Breast epithelium (tissue), 3 donors: ENCODE data around the gene SNX9.
"Not testable (repeated sequence)": the region's sequence is repeated elsewhere in the genome, so short reads cannot be mapped to it uniquely, and the experiment has no call there.

Source experiments
- POLR2AphosphoS5 ChIP-seq, 3 donors: sonication (generic); formaldehyde crosslinking; IDR thresholded peaks; one replicate each; pipeline ENCODE4 v1.6.1; 2017; ENCODE audit warnings: antibody characterized with exemption in 3 of 3
- TF ChIP-seq, protein P1 (sequence below), 3 donors: fragments of 450-650 bp; IDR thresholded peaks; one replicate each; pipeline ENCODE4 v1.5.1; 2016 to 2017; ENCODE audit warnings: antibody characterized with exemption in 3 of 3, mild to moderate bottlenecking in 3 of 3, moderate library complexity in 3 of 3

DNA sequence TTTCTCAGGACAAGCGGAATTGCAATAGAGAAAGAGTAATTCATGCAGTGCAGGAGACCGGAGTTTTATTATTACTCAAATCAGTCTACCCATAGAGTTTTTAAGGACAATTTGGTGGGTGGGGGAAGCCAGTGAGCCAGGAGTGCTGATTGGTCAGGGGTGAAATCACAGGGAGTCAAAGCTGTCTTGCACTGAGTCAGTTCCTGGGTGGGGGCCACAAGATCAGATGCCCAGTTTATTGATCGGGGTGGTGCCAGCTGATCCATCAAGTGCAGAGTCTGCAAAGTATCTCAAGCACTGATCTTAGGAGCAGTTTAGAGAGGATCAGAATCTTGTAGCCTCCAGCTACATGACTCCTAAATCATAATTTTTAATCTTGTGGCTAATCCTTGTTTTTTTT lies 21.1 kb downstream of the SNX9 start:
- TF ChIP-seq, protein P1, sequence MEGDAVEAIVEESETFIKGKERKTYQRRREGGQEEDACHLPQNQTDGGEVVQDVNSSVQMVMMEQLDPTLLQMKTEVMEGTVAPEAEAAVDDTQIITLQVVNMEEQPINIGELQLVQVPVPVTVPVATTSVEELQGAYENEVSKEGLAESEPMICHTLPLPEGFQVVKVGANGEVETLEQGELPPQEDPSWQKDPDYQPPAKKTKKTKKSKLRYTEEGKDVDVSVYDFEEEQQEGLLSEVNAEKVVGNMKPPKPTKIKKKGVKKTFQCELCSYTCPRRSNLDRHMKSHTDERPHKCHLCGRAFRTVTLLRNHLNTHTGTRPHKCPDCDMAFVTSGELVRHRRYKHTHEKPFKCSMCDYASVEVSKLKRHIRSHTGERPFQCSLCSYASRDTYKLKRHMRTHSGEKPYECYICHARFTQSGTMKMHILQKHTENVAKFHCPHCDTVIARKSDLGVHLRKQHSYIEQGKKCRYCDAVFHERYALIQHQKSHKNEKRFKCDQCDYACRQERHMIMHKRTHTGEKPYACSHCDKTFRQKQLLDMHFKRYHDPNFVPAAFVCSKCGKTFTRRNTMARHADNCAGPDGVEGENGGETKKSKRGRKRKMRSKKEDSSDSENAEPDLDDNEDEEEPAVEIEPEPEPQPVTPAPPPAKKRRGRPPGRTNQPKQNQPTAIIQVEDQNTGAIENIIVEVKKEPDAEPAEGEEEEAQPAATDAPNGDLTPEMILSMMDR (IDR thresholded peaks at IDR 0.05), result not testable (repeated sequence)
- TF ChIP-seq POLR2AphosphoS5 (IDR thresholded peaks at IDR 0.05), result not testable (repeated sequence)
